Colonic mucosa (tissue), 4 donors: ENCODE data around the gene DNMT1. TPM values are rescaled to one million over a fixed set of nuclear protein-coding genes. Genes with fewer than 3 reads are reported as not detected.

Experiments used
- DNase-seq: peaks from one replicate; pipeline ENCODE4 v3.0.0-alpha.2; 2020
- H3K27ac ChIP-seq: fragments of 200-600 bp; one replicate; pipeline ENCODE4 v1.8.0; 2021
- H3K27me3 ChIP-seq: fragments of 200-600 bp; one replicate; pipeline ENCODE4 v1.8.0; 2021
- H3K36me3 ChIP-seq: fragments of 200-600 bp; one replicate; pipeline ENCODE4 v1.8.0; 2021
- H3K4me1 ChIP-seq: fragments of 200-600 bp; one replicate; pipeline ENCODE4 v1.8.0; 2021; ENCODE audit warnings: mild to moderate bottlenecking
- H3K4me3 ChIP-seq: fragments of 200-600 bp; one replicate; pipeline ENCODE4 v1.8.0; 2021
- H3K9ac ChIP-seq, 2 donors: one replicate each; pipeline ENCODE4 v1.7.0; 2013; ENCODE audit warnings: control low read depth in 2 of 2, low read depth in 2 of 2, low read length in 2 of 2
- H3K9me3 ChIP-seq: fragments of 200-600 bp; one replicate; pipeline ENCODE4 v1.8.0; 2021
- intact Hi-C: fragments of 100-400 bp; cut with DNase I; formaldehyde crosslinking; loops from one replicate; pipeline ENCODE4 v1.14.1; 2022
- total RNA-seq, 2 donors: library from RNA; stranded (reverse); fragmentation: NEBNext Ultra II Directional in 1 of 2; extraction: Animal tissue kit (Norgen Biotek cat#: 25700) in 1 of 2; gene quantifications; one replicate each; pipeline ENCODE4 v1.2.1, GENCODE V29; 2021
- TF ChIP-seq, protein P1 (sequence below): fragments of 200-600 bp; IDR thresholded peaks from one replicate; pipeline ENCODE4 v1.8.0; 2022; ENCODE audit warnings: antibody characterized with exemption, mild to moderate bottlenecking
- donor health status: healthy.
- donor health status: DM: no; HTN: no; CAD: no.
- donor health status: DM: no; HTN: no; CAD: no.

The DNMT1 gene
- total RNA-seq, 2 donors from 2014 or later, result 36.3 to 139 TPM

DNA sequence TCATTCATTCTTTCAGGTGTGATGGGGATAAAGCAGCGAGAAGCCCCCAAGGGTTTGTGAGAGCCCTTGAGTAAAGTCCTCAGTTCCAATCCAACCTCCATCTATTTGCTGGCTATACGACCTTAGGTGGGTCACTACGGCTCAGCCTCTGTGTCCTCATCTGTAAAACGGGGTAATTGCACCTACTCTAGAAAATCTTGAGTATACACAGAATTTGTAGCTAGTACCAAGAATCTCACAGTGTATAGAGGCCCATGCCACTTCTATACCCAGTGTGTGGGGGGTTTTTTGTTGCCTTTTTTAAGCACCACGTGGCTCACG is 406 bp upstream of the DNMT1 start:
- intact Hi-C loops, result no loop called here
- no peaks in the 10 kb centered on the region for H3K36me3 ChIP-seq
- peaks cover 9% of the 10 kb centered on the region for H3K4me1 ChIP-seq
- no peak for DNase-seq
- H3K9ac ChIP-seq, result peak overlapping the region in 1 of 2 donors; percentile 22
- H3K4me3 ChIP-seq, result peak overlapping the region; percentile 82
- H3K27me3 ChIP-seq, result no peaks in the 10 kb centered on the region
- TF ChIP-seq, protein P1, sequence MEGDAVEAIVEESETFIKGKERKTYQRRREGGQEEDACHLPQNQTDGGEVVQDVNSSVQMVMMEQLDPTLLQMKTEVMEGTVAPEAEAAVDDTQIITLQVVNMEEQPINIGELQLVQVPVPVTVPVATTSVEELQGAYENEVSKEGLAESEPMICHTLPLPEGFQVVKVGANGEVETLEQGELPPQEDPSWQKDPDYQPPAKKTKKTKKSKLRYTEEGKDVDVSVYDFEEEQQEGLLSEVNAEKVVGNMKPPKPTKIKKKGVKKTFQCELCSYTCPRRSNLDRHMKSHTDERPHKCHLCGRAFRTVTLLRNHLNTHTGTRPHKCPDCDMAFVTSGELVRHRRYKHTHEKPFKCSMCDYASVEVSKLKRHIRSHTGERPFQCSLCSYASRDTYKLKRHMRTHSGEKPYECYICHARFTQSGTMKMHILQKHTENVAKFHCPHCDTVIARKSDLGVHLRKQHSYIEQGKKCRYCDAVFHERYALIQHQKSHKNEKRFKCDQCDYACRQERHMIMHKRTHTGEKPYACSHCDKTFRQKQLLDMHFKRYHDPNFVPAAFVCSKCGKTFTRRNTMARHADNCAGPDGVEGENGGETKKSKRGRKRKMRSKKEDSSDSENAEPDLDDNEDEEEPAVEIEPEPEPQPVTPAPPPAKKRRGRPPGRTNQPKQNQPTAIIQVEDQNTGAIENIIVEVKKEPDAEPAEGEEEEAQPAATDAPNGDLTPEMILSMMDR, result no peak
- no peaks in the 10 kb centered on the region for H3K9me3 ChIP-seq
- peak overlapping the region; percentile 85 for H3K27ac ChIP-seq

DNA sequence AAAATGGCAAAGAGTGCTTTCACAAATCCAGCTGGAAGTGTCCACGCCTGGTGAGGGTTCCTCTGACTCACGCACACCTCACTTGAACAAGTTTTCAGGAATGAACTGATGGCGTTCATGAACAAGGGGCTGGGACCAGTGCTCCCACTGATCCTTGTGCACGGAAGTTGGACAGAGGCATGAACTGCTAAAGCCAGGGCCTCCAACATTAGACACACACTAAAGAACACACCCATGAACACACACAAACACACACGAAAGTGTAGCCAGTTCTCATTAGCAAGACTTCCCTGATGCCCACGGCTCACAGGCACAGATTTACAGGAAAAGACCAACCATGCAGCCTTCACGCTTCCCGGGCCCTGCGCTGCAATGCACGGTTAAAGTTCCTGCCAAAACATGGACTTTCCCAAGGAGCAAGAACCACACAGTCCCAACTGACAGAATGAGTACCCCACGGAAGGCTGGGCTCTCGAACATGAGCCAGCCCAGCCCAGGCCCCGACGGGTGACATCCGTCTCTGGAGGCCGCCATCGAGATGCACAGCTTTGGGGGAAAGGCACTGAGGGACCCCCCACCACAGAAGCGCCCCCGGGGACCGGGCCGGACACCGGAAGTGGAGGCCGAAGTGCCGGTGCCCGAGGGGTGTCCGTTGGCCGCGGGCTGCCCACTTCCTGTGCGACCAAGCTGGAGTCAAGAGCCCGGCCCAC is 808 bp downstream of the DNMT1 start:
- intact Hi-C loops, result no loop called here
- TF ChIP-seq, protein P1, result no peak
- Histone ChIP-seq H3K9me3 (no peaks in the 10 kb centered on the region), H3K9ac (peak overlapping the region; percentile 79 to 84), H3K36me3 (no peaks in the 10 kb centered on the region), H3K4me3 (peak overlapping the region; percentile 82), H3K4me1 (peaks cover 9% of the 10 kb centered on the region), H3K27ac (peak overlapping the region; percentile 85), H3K27me3 (no peaks in the 10 kb centered on the region)
- peak; percentile 22 for DNase-seq

DNA sequence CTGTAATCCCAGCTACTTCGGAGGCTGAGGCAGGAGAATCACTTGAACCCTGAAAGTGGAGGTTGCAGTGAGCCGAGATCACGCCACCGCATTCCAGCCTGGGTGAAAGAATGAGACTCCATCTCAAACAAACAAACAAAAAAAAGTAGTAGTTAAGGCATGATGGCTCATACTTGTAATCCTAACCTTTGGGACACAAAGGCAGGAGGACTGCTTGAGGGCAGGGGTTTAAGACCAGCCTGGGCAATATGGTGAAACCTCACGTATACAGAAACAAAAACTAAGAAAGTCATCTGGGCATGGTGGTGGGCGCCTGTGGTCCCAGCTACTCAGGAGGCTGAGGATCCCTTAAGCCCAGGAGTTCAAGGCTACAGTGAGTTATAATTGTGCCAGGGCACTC is 1.8 kb downstream of the DNMT1 start:
- DNase-seq, result no peak
- intact Hi-C loops, result no loop called here
- no peaks in the 10 kb centered on the region for H3K36me3 ChIP-seq
- H3K9ac ChIP-seq, result peak overlapping the region in 1 of 2 donors; percentile 8
- TF ChIP-seq, protein P1, result no peak
- no peak overlapping the region for H3K4me3 ChIP-seq
- H3K27me3 ChIP-seq, result no peaks in the 10 kb centered on the region
- H3K4me1 ChIP-seq, result peaks cover 9% of the 10 kb centered on the region
- H3K27ac ChIP-seq, result no peak overlapping the region
- H3K9me3 ChIP-seq, result no peaks in the 10 kb centered on the region

DNA sequence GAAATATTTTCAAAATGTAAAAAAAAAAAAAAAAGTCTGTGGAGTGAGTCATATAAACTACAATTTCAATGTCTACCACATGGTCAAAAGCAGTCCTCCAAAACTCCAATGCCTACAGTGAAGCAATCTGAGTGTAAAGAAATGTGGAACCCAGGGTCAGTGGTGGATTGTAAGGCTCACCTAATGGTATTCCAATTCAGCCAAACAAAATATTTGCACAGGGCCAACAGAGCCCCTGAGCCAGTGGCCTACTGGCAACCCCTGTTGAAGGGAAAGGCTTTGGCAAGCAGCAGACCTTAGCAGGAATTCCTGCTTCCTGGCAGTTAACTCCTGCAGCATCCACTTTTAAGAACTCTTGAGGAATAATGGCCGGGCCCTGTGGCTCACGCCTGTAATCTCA is 3.4 kb downstream of the DNMT1 start:
- no peaks in the 10 kb centered on the region for H3K9me3 ChIP-seq
- no peak overlapping the region for H3K27ac ChIP-seq
- no peak for DNase-seq

DNA sequence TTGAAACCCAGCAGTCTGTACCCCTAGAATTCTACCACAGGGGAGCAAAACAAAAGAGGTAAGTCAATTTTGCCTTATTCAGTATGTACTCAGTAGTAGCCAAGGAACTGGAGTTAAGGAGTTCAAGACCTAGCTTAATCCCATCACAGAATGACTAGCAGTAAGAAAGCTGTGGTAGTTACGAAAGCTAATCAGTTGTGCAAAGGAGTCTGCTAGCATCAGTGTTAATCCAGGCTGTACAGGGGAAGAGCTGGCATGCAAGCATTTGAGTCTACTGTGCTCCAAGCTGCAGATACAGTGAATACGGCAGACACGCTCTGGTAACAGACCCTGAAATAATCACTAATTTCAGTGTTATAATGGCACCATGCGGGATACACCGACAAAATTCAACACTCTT is 4.7 kb downstream of the DNMT1 start:
- no peak overlapping the region for H3K9ac ChIP-seq
- H3K4me3 ChIP-seq, result no peak overlapping the region
- no peaks in the 10 kb centered on the region for H3K9me3 ChIP-seq
- peaks cover 9% of the 10 kb centered on the region for H3K4me1 ChIP-seq
- TF ChIP-seq, protein P1, result no peak
- no peaks in the 10 kb centered on the region for H3K27me3 ChIP-seq
- no peak for DNase-seq
- intact Hi-C loops, result no loop called here
- H3K36me3 ChIP-seq, result no peaks in the 10 kb centered on the region
- no peak overlapping the region for H3K27ac ChIP-seq

More for the DNA sequence above, 3.4 kb downstream of the DNMT1 start:
- H3K9ac ChIP-seq, result no peak overlapping the region
- H3K27me3 ChIP-seq, result no peaks in the 10 kb centered on the region
- no peak overlapping the region for H3K4me3 ChIP-seq
- H3K4me1 ChIP-seq, result peaks cover 9% of the 10 kb centered on the region
- no peaks in the 10 kb centered on the region for H3K36me3 ChIP-seq
- intact Hi-C loops, result no loop called here
- TF ChIP-seq, protein P1, result no peak
